ENCODE results near the gene ESR2. TPM values are rescaled to one million over a fixed set of nuclear protein-coding genes. Genes with fewer than 3 reads are reported as not detected.
"Not testable (repeated sequence)": the region's sequence is repeated elsewhere in the genome, so short reads cannot be mapped to it uniquely, and the experiment has no call there.

Gene ESR2
- polyA plus RNA-seq, 1 experiment, result not detected

- Histone ChIP-seq H3K4me3 (ENCODE audit: low read depth, low read length) (no peak overlapping the region), H3K36me3 (ENCODE audit: control insufficient read depth, insufficient read depth, low read length) (peaks cover 2% of the 10 kb centered on the region; the same call in 1 of the 2 replicates), H3K27me3 (ENCODE audit: control insufficient read depth, insufficient read depth, low read length) (no peaks in the 10 kb centered on the region)
- POLR2A ChIA-PET, result no interaction called here
- CTCF ChIA-PET, result no interaction called here
- no peak for TF ChIP-seq CTCF (IDR thresholded peaks at IDR 0.05; ENCODE audit: insufficient read depth, low read depth, low read length)
- no peak for DNase-seq (ENCODE audit: low read depth)
These were observed 81.1 kb downstream of the ESR2 start for GRCh38 chr14:64213086-64213485.

GRCh38 chr14:64212666-64213065 lies 81.5 kb downstream of the ESR2 start:
- peaks cover 2% of the 10 kb centered on the region; the same call in 1 of the 2 replicates for H3K36me3 ChIP-seq (ENCODE audit: control insufficient read depth, insufficient read depth, low read length)
- no peak overlapping the region for H3K4me3 ChIP-seq (ENCODE audit: low read depth, low read length)
- H3K27me3 ChIP-seq (ENCODE audit: control insufficient read depth, insufficient read depth, low read length), result no peaks in the 10 kb centered on the region
- ChIA-PET POLR2A (no interaction called here), CTCF (no interaction called here)
- no peak for TF ChIP-seq CTCF (IDR thresholded peaks at IDR 0.05; ENCODE audit: insufficient read depth, low read depth, low read length)
- no peak for DNase-seq (ENCODE audit: low read depth)

- CTCF ChIA-PET, result interaction anchor here (1.8 kb wide), 1 partner anchor 10 kb away, joined by 5 read pairs; no protein-coding TSS in a partner anchor
- DNase-seq (ENCODE audit: low read depth); POLR2A ChIA-PET; H3K36me3 ChIP-seq (ENCODE audit: control insufficient read depth, insufficient read depth, low read length); H3K4me3 ChIP-seq (ENCODE audit: low read depth, low read length); H3K27me3 ChIP-seq (ENCODE audit: control insufficient read depth, insufficient read depth, low read length): not testable (repeated sequence)
These were observed 83.3 kb downstream of the ESR2 start for GRCh38 chr14:64210912-64211311.

GRCh38 chr14:64210216-64210615 lies 84.0 kb downstream of the ESR2 start:
- peaks cover 2% of the 10 kb centered on the region; the same call in 1 of the 2 replicates for H3K36me3 ChIP-seq (ENCODE audit: control insufficient read depth, insufficient read depth, low read length)
- ChIA-PET CTCF (interaction anchor here (1.8 kb wide), 1 partner anchor 9 kb away, joined by 5 read pairs; no protein-coding TSS in a partner anchor), POLR2A (no interaction called here)
- no peaks in the 10 kb centered on the region for H3K27me3 ChIP-seq (ENCODE audit: control insufficient read depth, insufficient read depth, low read length)
- no peak overlapping the region for H3K4me3 ChIP-seq (ENCODE audit: low read depth, low read length)
- no peak for TF ChIP-seq CTCF (IDR thresholded peaks at IDR 0.05; ENCODE audit: insufficient read depth, low read depth, low read length)
- DNase-seq (ENCODE audit: low read depth), result no peak

- Histone ChIP-seq H3K4me3 (ENCODE audit: low read depth, low read length) (no peak overlapping the region), H3K36me3 (ENCODE audit: control insufficient read depth, insufficient read depth, low read length) (peaks cover 2% of the 10 kb centered on the region; the same call in 1 of the 2 replicates), H3K27me3 (ENCODE audit: control insufficient read depth, insufficient read depth, low read length) (no peaks in the 10 kb centered on the region)
- no peak for TF ChIP-seq CTCF (IDR thresholded peaks at IDR 0.05; ENCODE audit: insufficient read depth, low read depth, low read length)
- POLR2A ChIA-PET, result no interaction called here
- CTCF ChIA-PET, result interaction anchor here (1.8 kb wide), 1 partner anchor 8 kb away, joined by 5 read pairs; no protein-coding TSS in a partner anchor
- DNase-seq (ENCODE audit: low read depth), result no peak
These were observed 84.6 kb downstream of the ESR2 start for GRCh38 chr14:64209444-64210131.

- no peak for DNase-seq (ENCODE audit: low read depth)
- Histone ChIP-seq H3K36me3 (ENCODE audit: control insufficient read depth, insufficient read depth, low read length) (peaks cover 2% of the 10 kb centered on the region; the same call in 1 of the 2 replicates), H3K4me3 (ENCODE audit: low read depth, low read length) (no peak overlapping the region), H3K27me3 (ENCODE audit: control insufficient read depth, insufficient read depth, low read length) (no peaks in the 10 kb centered on the region)
- CTCF ChIA-PET, result no interaction called here
- no peak for TF ChIP-seq CTCF (IDR thresholded peaks at IDR 0.05; ENCODE audit: insufficient read depth, low read depth, low read length)
- POLR2A ChIA-PET, result no interaction called here
These were observed 85.2 kb downstream of the ESR2 start for GRCh38 chr14:64208981-64209380.
